ENCODE measurements around the gene TTC21A. TPM values are rescaled to one million over a fixed set of nuclear protein-coding genes. Genes with fewer than 3 reads are reported as not detected.
A peak's percentile ranks its signal among the peaks of the same experiment; 100 is the strongest.
"Not testable (repeated sequence)": the region's sequence is repeated elsewhere in the genome, so short reads cannot be mapped to it uniquely, and the experiment has no call there.

TTC21A gene, protein sequence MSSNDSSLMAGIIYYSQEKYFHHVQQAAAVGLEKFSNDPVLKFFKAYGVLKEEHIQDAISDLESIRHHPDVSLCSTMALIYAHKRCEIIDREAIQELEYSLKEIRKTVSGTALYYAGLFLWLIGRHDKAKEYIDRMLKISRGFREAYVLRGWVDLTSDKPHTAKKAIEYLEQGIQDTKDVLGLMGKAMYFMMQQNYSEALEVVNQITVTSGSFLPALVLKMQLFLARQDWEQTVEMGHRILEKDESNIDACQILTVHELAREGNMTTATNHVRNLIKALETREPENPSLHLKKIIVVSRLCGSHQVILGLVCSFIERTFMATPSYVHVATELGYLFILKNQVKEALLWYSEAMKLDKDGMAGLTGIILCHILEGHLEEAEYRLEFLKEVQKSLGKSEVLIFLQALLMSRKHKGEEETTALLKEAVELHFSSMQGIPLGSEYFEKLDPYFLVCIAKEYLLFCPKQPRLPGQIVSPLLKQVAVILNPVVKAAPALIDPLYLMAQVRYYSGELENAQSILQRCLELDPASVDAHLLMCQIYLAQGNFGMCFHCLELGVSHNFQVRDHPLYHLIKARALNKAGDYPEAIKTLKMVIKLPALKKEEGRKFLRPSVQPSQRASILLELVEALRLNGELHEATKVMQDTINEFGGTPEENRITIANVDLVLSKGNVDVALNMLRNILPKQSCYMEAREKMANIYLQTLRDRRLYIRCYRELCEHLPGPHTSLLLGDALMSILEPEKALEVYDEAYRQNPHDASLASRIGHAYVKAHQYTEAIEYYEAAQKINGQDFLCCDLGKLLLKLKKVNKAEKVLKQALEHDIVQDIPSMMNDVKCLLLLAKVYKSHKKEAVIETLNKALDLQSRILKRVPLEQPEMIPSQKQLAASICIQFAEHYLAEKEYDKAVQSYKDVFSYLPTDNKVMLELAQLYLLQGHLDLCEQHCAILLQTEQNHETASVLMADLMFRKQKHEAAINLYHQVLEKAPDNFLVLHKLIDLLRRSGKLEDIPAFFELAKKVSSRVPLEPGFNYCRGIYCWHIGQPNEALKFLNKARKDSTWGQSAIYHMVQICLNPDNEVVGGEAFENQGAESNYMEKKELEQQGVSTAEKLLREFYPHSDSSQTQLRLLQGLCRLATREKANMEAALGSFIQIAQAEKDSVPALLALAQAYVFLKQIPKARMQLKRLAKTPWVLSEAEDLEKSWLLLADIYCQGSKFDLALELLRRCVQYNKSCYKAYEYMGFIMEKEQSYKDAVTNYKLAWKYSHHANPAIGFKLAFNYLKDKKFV (N-terminal part only)
- 10 to 100 TPM in 1 of 4 donors, 1 to 10 TPM in 3; 2.8 to 16.3 (median 6.1) TPM for total RNA-seq

DNA sequence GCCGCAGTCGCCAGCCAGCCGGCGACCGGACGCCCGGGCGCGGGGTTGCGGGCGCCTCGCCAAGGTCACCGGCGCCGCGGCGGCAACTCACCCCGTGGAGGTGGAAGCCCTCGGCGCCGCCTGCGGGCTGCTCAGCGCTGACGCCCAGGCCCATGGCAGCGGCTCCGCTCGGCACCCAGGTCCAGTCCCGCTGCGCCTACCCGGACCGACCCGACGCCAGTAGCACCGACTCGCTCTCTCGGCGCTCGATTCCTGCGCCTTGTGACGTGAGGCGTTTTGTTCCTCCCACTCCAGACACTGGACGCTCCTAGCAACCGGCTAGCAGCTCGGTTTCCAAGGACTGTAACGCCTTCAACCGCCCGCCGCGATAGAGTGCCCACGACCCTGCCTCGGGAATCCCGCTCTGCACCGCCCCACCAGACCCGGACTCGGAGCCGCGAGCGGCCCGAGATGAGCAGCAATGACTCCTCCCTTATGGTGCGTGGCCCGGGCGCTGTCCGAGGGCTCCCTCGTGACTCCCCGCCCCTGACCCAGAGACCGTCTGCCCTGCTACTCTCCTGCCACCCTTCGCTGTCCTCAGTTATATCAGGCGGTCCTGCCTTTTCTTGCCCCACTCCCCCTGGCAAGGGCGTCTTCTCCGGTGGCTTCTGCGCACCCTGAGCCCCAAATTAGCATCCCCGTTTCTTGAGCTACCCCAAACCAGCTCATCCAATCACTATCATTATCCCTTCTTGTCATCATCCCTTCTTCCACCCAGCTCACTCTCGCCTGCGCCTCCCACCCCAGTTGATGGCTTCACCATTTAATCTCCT lies at the start of gene TTC21A, which contains the start of gene GORASP1:
TTC21A (plus strand) TSS at position 293 of the 812 bp plus-strand sequence; CDS start at position 451, 158 bp downstream.
GORASP1 (minus strand) TSS at position 240 of the 812 bp plus-strand sequence; CDS start at position 154, 86 bp downstream.
- peak within 1 kb of the TSS; percentile 82 to 92 for H3K27ac ChIP-seq
- no peaks in the 10 kb centered on the region for H3K9me3 ChIP-seq
- TF ChIP-seq, protein P1, sequence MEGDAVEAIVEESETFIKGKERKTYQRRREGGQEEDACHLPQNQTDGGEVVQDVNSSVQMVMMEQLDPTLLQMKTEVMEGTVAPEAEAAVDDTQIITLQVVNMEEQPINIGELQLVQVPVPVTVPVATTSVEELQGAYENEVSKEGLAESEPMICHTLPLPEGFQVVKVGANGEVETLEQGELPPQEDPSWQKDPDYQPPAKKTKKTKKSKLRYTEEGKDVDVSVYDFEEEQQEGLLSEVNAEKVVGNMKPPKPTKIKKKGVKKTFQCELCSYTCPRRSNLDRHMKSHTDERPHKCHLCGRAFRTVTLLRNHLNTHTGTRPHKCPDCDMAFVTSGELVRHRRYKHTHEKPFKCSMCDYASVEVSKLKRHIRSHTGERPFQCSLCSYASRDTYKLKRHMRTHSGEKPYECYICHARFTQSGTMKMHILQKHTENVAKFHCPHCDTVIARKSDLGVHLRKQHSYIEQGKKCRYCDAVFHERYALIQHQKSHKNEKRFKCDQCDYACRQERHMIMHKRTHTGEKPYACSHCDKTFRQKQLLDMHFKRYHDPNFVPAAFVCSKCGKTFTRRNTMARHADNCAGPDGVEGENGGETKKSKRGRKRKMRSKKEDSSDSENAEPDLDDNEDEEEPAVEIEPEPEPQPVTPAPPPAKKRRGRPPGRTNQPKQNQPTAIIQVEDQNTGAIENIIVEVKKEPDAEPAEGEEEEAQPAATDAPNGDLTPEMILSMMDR (IDR thresholded peaks at IDR 0.05), result no peak
- peak; percentile 67 to 90 for TF ChIP-seq POLR2A (IDR thresholded peaks at IDR 0.05)
- peaks cover 0 to 5% of the 10 kb centered on the region in 2 donors for H3K4me1 ChIP-seq
- no peaks in the 10 kb centered on the region for H3K27me3 ChIP-seq
- intact Hi-C loops (cut with DNase I; ENCODE audit: low total_unique reads), result no loop called here
- DNase-seq, result peak; percentile 90 to 91
- peak within 1 kb of the TSS; percentile 63 to 79 for H3K4me3 ChIP-seq
- H3K36me3 ChIP-seq, result no peaks in the 10 kb centered on the region

DNA sequence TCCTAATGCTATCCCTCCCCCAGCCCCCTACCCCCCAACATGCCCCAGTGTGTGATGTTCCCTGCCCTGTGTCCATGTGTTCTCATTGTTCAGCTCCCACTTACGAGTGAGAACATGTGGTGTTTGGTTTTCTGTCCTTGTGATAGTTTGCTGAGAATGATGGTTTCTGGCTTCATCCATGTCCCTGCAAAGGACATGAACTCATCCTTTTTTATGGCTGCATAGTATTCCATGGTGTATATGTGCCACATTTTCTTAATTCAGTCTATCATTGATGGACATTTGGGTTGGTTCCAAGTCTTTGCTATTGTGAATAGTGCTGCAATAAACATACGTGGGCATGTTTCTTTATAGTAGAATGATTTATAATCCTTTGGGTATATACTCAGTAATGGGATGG lies 46.3 kb upstream of the TTC21A start:
- intact Hi-C loops (cut with DNase I; ENCODE audit: low total_unique reads); H3K36me3 ChIP-seq; H3K4me3 ChIP-seq; DNase-seq; H3K4me1 ChIP-seq; H3K9me3 ChIP-seq; H3K27me3 ChIP-seq; H3K27ac ChIP-seq: not testable (repeated sequence)

DNA sequence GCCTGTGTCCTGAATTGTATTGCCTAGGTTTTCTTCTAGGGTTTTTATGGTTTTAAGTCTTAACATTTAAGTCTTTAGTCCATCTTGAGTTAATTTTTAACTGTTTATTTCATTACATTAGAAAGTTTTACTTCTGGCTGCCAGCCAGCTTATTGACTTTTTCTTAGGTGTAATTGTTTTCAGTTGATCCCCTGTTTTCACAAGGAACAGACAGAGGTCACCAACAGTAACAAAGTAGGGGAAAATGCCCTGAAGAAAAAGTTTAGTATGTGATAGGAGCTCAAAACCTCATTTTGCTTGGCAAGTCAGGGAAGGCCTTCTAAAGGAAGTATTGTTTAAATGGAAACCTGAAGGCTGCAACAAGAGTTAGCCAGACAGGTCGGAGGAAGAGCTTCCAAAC lies 45.3 kb upstream of the TTC21A start:
- H3K27me3 ChIP-seq, result no peaks in the 10 kb centered on the region
- intact Hi-C loops (cut with DNase I; ENCODE audit: low total_unique reads), result no loop called here
- TF ChIP-seq, protein P1 (IDR thresholded peaks at IDR 0.05), result no peak
- peaks cover 0 to 5% of the 10 kb centered on the region in 2 donors for H3K4me1 ChIP-seq
- no peaks in the 10 kb centered on the region for H3K36me3 ChIP-seq
- no peak overlapping the region for H3K27ac ChIP-seq
- no peaks in the 10 kb centered on the region for H3K9me3 ChIP-seq
- DNase-seq, result no peak
- H3K4me3 ChIP-seq, result no peak overlapping the region

DNA sequence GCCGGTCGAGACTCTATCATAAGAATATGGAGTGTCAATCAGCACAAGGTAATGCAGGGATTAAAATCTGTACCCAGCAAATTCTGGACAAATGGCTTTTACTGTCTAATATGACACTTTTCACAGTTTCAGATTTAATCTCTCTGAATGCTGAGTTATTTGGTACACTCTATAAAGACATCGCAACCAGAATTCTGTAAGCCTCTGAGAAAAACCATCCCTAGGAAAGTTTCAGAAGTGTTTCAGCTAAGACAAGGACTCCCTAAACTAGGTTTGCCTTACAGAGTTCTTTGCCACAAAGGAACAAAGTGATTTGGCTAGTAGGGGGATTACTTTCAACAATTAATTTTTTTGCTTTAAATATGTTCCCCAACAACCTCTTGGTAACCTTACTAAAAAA lies 44.3 kb upstream of the TTC21A start:
- Histone ChIP-seq H3K4me3 (no peak overlapping the region), H3K27me3 (no peaks in the 10 kb centered on the region), H3K4me1 (peaks cover 0 to 5% of the 10 kb centered on the region in 2 donors), H3K9me3 (no peaks in the 10 kb centered on the region), H3K27ac (no peak overlapping the region), H3K36me3 (no peaks in the 10 kb centered on the region)
- DNase-seq, result no peak
- intact Hi-C loops (cut with DNase I; ENCODE audit: low total_unique reads), result no loop called here
- TF ChIP-seq, protein P1 (IDR thresholded peaks at IDR 0.05), result no peak
- no peak for TF ChIP-seq POLR2A (IDR thresholded peaks at IDR 0.05)
